Measurements from ENCODE around the gene MRPS33. TPM values are rescaled to one million over a fixed set of nuclear protein-coding genes. Genes with fewer than 3 reads are reported as not detected.

MRPS33 gene
- total and polyA plus RNA-seq, 2 of the 13 experiments (the other 11 are each of a cell fraction or from before 2014, with no cell fraction given) = 50.9 to 91.0 TPM

GRCh38 chr7:141001546-141001945 is 13.2 kb downstream of the MRPS33 start (continued):
- TF ChIP-seq GRHL1 (CRISPR knock-in tag; conservative IDR thresholded peaks at IDR 0.05) (no peak), ATAD3A (CRISPR knock-in tag; IDR thresholded peaks at IDR 0.05) (no peak), NR2F6 (IDR thresholded peaks at IDR 0.05) (peak; percentile 82), NR2F6 (CRISPR knock-in tag; IDR thresholded peaks at IDR 0.05) (peak; percentile 66), CEBPB (IDR thresholded peaks at IDR 0.05; ENCODE audit: borderline replicate concordance, low read depth, low read length) (peak; percentile 29; the same call in 1 of the 2 replicates), EP300 (IDR thresholded peaks at IDR 0.05; ENCODE audit: low read depth in 2 of 2, low read length in 2 of 2) (0 out of 4 replicates have a peak, but pooled peaks of 1 of the 2 experiments have one; percentile 12), EP300 (CRISPR knock-in tag; IDR thresholded peaks at IDR 0.05; ENCODE audit: borderline replicate concordance) (no peak), ZNF709 (CRISPR knock-in tag; IDR thresholded peaks at IDR 0.05) (no peak), KMT2B (CRISPR knock-in tag; IDR thresholded peaks at IDR 0.05) (no peak), DMTF1 (CRISPR knock-in tag; IDR thresholded peaks at IDR 0.05) (no peak), ZNF609 (CRISPR knock-in tag; IDR thresholded peaks at IDR 0.05; ENCODE audit: borderline replicate concordance) (peak; percentile 30; the same call in 1 of the 2 replicates), FOXO4 (CRISPR knock-in tag; conservative IDR thresholded peaks at IDR 0.05) (no peak), ZNF530 (CRISPR knock-in tag; IDR thresholded peaks at IDR 0.05; ENCODE audit: low read depth) (no peak), SOX6 (IDR thresholded peaks at IDR 0.05) (no peak), SOX6 (CRISPR knock-in tag; IDR thresholded peaks at IDR 0.05) (peak; percentile 34; the same call in 1 of the 2 replicates)
- TF ChIP-seq, protein P1, sequence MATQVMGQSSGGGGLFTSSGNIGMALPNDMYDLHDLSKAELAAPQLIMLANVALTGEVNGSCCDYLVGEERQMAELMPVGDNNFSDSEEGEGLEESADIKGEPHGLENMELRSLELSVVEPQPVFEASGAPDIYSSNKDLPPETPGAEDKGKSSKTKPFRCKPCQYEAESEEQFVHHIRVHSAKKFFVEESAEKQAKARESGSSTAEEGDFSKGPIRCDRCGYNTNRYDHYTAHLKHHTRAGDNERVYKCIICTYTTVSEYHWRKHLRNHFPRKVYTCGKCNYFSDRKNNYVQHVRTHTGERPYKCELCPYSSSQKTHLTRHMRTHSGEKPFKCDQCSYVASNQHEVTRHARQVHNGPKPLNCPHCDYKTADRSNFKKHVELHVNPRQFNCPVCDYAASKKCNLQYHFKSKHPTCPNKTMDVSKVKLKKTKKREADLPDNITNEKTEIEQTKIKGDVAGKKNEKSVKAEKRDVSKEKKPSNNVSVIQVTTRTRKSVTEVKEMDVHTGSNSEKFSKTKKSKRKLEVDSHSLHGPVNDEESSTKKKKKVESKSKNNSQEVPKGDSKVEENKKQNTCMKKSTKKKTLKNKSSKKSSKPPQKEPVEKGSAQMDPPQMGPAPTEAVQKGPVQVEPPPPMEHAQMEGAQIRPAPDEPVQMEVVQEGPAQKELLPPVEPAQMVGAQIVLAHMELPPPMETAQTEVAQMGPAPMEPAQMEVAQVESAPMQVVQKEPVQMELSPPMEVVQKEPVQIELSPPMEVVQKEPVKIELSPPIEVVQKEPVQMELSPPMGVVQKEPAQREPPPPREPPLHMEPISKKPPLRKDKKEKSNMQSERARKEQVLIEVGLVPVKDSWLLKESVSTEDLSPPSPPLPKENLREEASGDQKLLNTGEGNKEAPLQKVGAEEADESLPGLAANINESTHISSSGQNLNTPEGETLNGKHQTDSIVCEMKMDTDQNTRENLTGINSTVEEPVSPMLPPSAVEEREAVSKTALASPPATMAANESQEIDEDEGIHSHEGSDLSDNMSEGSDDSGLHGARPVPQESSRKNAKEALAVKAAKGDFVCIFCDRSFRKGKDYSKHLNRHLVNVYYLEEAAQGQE (IDR thresholded peaks at IDR 0.05; ENCODE audit: borderline replicate concordance in 1 of 2, low read depth in 1 of 2, low read length in 2 of 2) = no peak

Measured in HepG2 (cell line).